ENCODE results near the gene EPB41L4B. TPM values are rescaled to one million over a fixed set of nuclear protein-coding genes. Genes with fewer than 3 reads are reported as not detected.

Gene EPB41L4B
- total RNA-seq, 1 donor from 2014 or later = 0.41 TPM

GRCh38 chr9:109166771-109167601 is 153.9 kb downstream of the EPB41L4B start, which contains the start of gene FRRS1L:
Gene FRRS1L, minus strand, starts transcription at chr9:109167249. Its CDS starts 111 bp downstream, at chr9:109167138.
- DNase-seq (ENCODE audit: low spot score) = peak; percentile 12
- no peaks in the 10 kb centered on the region for H3K9me3 Mint-ChIP-seq (ENCODE audit: unreplicated experiment)
- H3K27ac Mint-ChIP-seq (ENCODE audit: unreplicated experiment) = no peak within 1 kb of the TSS
- peaks cover 18% of the 10 kb centered on the region for H3K27me3 Mint-ChIP-seq (ENCODE audit: unreplicated experiment)
- H3K4me1 Mint-ChIP-seq (ENCODE audit: unreplicated experiment) = peaks cover 7% of the 10 kb centered on the region
- peak within 1 kb of the TSS; percentile 83 for H3K4me3 Mint-ChIP-seq (ENCODE audit: unreplicated experiment)
- TF ChIP-seq CTCF (IDR thresholded peaks at IDR 0.05; ENCODE audit: unreplicated experiment) = no peak
- no peaks in the 10 kb centered on the region for H3K36me3 Mint-ChIP-seq (ENCODE audit: low read depth, unreplicated experiment)

- no peak for DNase-seq (ENCODE audit: low spot score)
- no peaks in the 10 kb centered on the region for H3K9me3 Mint-ChIP-seq (ENCODE audit: unreplicated experiment)
- H3K27ac Mint-ChIP-seq (ENCODE audit: unreplicated experiment) = no peak overlapping the region
- H3K4me1 Mint-ChIP-seq (ENCODE audit: unreplicated experiment) = peaks cover 3% of the 10 kb centered on the region
- H3K27me3 Mint-ChIP-seq (ENCODE audit: unreplicated experiment) = peaks cover 17% of the 10 kb centered on the region
- no peak overlapping the region for H3K4me3 Mint-ChIP-seq (ENCODE audit: unreplicated experiment)
- H3K36me3 Mint-ChIP-seq (ENCODE audit: low read depth, unreplicated experiment) = no peaks in the 10 kb centered on the region
- no peak for TF ChIP-seq CTCF (IDR thresholded peaks at IDR 0.05; ENCODE audit: unreplicated experiment)
These were observed 154.6 kb downstream of the EPB41L4B start for GRCh38 chr9:109166171-109166770.

GRCh38 chr9:109164042-109164441 is 156.8 kb downstream of the EPB41L4B start:
- no peaks in the 10 kb centered on the region for H3K9me3 Mint-ChIP-seq (ENCODE audit: unreplicated experiment)
- H3K27me3 Mint-ChIP-seq (ENCODE audit: unreplicated experiment) = peaks cover 17% of the 10 kb centered on the region
- no peak for DNase-seq (ENCODE audit: low spot score)
- no peaks in the 10 kb centered on the region for H3K36me3 Mint-ChIP-seq (ENCODE audit: low read depth, unreplicated experiment)
- H3K4me1 Mint-ChIP-seq (ENCODE audit: unreplicated experiment) = peaks cover 3% of the 10 kb centered on the region
- no peak for TF ChIP-seq CTCF (IDR thresholded peaks at IDR 0.05; ENCODE audit: unreplicated experiment)
- H3K27ac Mint-ChIP-seq (ENCODE audit: unreplicated experiment) = no peak overlapping the region
- no peak overlapping the region for H3K4me3 Mint-ChIP-seq (ENCODE audit: unreplicated experiment)

GRCh38 chr9:109163194-109163593 is 157.7 kb downstream of the EPB41L4B start:
- Mint-ChIP-seq H3K36me3 (ENCODE audit: low read depth, unreplicated experiment) (no peaks in the 10 kb centered on the region), H3K27ac (ENCODE audit: unreplicated experiment) (no peak overlapping the region), H3K27me3 (ENCODE audit: unreplicated experiment) (peaks cover 17% of the 10 kb centered on the region), H3K9me3 (ENCODE audit: unreplicated experiment) (no peaks in the 10 kb centered on the region), H3K4me3 (ENCODE audit: unreplicated experiment) (no peak overlapping the region), H3K4me1 (ENCODE audit: unreplicated experiment) (peaks cover 3% of the 10 kb centered on the region)
- no peak for DNase-seq (ENCODE audit: low spot score)
- no peak for TF ChIP-seq CTCF (IDR thresholded peaks at IDR 0.05; ENCODE audit: unreplicated experiment)

- no peak overlapping the region for H3K4me3 Mint-ChIP-seq (ENCODE audit: unreplicated experiment)
- TF ChIP-seq CTCF (IDR thresholded peaks at IDR 0.05; ENCODE audit: unreplicated experiment) = no peak
- H3K36me3 Mint-ChIP-seq (ENCODE audit: low read depth, unreplicated experiment) = no peaks in the 10 kb centered on the region
- peaks cover 3% of the 10 kb centered on the region for H3K4me1 Mint-ChIP-seq (ENCODE audit: unreplicated experiment)
- H3K27me3 Mint-ChIP-seq (ENCODE audit: unreplicated experiment) = peaks cover 14% of the 10 kb centered on the region
- no peak overlapping the region for H3K27ac Mint-ChIP-seq (ENCODE audit: unreplicated experiment)
- DNase-seq (ENCODE audit: low spot score) = no peak
- no peaks in the 10 kb centered on the region for H3K9me3 Mint-ChIP-seq (ENCODE audit: unreplicated experiment)
These were observed 158.2 kb downstream of the EPB41L4B start for GRCh38 chr9:109162677-109163076.
